Astrocyte of the hippocampus (primary cell): ENCODE results near the gene SPECC1.
"Not testable (repeated sequence)": the region's sequence is repeated elsewhere in the genome, so short reads cannot be mapped to it uniquely, and the experiment has no call there.

Experiments used
- DNase-seq: peaks from one replicate; pipeline ENCODE4 v3.0.0; 2011; ENCODE audit warnings: low read depth, low spot score

SPECC1 gene

GRCh38 chr17:20232611-20233010 lies 223.5 kb downstream of the SPECC1 start:
- DNase-seq = no peak

DNA sequence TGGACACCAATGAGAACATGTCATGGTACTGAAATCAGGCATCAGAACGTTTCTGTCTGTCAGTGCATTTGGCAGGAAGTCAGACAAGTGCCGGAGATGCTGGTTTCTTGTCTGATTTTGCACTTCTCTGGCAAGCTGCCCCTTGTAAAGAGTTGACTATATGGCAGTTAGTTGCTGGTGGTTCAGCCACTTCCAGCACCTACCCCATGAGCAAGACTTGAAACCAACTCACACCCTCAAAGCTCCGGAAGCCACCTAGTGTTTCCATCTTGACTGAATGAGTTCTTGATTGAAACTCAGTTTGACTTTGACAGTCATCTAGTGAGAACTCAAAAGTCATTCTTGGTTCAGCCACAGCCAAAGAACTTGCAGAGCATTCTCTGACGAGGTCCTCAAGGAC lies 225.1 kb downstream of the SPECC1 start:
- no peak for DNase-seq

GRCh38 chr17:20235747-20236146 lies 226.6 kb downstream of the SPECC1 start:
- DNase-seq = no peak

GRCh38 chr17:20236578-20237227 lies 227.5 kb downstream of the SPECC1 start:
- no peak for DNase-seq

- not testable (repeated sequence) for DNase-seq
Observed at GRCh38 chr17:20239776-20240175, 230.6 kb downstream of the SPECC1 start.

DNA sequence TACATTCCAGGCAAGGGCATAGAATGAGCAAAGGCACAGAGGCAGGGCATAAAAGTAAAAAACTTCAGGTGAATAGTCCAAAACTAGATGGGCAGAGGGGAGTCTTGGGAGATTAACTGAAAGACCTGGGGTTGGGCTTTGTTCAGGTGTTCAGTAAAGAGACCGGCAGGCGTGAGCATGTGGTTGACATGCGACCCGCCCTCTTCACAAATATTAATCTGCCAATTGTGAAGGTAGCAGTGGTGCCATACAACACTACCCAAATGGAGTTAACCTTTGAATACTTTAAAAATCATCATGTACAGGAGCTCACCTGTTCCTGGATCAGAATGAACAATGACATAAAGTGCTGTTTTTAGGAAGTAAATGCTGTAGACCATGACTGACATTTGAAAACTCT lies 232.7 kb downstream of the SPECC1 start:
- DNase-seq = no peak

DNA sequence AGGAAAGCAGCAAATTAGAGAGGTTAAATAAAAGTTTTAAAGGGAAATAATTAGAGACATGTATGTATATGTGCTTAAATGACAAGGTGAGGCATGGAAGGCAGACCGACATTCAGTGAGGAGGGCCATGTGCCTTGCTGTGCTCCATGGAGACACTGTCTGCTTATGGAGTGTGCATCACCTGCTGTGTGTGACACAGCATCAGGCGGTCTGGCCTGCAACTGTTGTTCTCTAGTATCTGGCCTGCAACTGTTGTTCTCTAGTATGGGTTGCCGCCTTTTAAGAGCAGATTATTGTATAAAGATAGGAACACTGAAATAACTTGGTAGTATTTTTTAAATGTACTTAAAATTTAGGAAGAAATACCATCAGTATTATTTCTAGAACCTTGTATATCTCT lies 233.1 kb downstream of the SPECC1 start:
- no peak for DNase-seq

- DNase-seq = peak; percentile 44
Observed at GRCh38 chr17:20243524-20243923, 234.4 kb downstream of the SPECC1 start.

DNA sequence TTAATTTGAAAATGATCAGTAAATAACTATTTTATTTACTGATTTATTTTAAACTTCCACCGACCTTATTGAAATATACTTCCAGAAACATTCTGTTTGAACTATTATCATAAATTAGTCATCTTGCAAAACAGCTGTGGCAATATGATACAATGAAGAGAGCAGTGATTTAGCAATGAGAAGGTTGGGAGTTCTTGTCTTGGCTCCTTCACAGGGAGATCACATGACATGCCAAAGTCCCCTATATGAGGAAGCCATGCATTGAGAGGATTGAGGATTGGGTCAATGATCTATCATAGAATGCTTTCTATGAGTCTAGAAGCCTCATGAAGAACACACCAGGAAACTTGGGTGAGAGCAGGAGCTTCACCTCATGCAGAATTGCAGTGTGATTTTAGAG lies 235.5 kb downstream of the SPECC1 start:
- no peak for DNase-seq

DNA sequence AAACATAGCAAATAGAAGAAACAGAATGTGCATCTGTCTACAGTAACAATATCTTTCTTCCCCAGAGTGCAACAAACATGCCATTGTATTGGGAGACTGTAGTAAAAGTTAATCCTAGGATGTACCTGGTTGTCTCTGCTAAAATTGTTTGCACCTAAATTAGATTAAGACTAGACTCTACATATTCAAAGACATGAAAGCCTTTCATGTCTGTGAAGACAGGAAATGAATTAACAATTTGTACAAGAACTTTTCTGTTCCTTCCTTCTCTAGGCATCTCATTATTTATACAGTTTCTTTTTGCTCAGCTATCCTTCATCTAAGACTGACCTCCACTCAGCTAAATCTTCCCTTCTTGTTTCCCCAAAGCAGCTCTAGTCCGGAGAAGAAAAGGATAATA lies 237.5 kb downstream of the SPECC1 start:
- no peak for DNase-seq

DNA sequence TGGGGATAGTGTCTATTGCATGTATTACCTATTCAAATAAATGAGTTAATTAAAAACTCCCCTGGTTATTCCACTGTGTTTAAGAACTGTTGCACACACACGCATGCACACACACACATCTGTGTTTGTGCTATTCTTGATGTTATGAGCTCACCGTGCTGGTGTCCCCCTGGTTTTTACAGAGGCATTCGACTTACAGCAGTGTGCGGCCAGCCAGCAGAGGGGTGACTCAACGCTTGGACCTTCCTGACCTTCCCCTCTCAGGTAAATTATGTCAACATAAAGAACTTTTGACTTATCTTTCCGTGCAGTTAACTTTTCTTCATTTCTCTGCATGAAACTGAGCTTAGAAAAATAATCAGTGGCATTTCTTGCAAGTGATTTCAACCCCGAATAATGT lies 244.2 kb downstream of the SPECC1 start:
- no peak for DNase-seq

- no peak for DNase-seq
Observed at GRCh38 chr17:20254541-20254940, 245.4 kb downstream of the SPECC1 start.

DNA sequence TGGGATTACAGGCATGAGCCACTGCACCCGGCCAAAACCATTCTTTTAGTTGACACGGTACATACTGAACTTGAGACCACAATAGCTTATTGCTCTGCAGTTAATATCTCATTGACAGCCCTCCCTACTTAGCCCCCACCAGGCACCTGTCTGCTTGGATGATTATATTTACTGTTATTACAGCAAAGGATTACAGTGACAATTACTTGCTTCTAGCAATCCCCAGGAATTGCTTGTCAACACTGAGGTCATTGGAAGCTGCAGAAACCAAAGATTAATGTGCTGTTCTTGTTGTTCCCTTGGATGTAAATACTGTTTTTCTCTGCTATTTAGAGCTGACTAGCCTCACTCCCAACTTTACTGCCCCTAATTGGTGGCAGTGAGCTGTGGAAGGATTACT lies 247.0 kb downstream of the SPECC1 start:
- no peak for DNase-seq

GRCh38 chr17:20257008-20257407 lies 247.8 kb downstream of the SPECC1 start:
- no peak for DNase-seq

DNA sequence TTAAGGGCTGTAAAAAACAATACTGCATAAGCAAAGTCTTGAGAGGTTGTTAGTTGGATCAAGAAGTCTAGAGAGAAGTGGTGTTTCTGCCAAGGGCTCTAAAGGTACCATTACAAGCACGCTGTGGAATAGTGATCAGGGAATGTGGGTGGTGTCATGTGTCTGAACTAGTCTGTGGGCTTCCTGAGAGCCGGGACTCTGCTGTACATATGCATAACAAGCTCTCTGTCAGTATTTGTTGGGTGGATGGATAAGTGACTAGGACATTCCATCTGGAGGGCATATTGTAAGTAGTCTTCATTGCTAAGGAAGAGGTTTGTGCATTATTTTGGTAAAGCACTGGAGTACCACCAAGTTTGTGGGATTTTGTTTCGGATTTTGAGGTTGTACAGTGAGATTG lies 248.6 kb downstream of the SPECC1 start:
- DNase-seq = no peak

- DNase-seq = no peak
Observed at GRCh38 chr17:20259668-20260067, 250.5 kb downstream of the SPECC1 start.

DNA sequence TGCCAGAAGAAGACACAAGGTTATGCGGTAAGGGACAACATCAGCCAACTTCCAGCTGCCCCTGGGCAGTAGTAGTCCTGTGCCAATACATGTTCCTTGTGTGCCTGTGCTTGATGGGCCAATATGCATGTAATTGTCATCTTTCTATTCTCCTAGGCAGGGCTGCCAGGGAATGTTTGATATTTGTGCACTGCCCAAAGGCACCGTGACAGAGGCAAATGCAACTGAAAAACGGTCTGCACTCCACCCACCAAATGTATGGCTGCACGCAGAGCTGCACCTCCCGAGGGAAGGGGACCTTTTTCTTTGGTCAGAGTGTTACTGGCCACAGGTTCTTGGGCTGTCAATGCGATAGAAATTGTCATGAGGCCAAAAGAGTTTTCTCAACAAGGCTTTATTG lies 251.1 kb downstream of the SPECC1 start:
- DNase-seq = no peak

DNA sequence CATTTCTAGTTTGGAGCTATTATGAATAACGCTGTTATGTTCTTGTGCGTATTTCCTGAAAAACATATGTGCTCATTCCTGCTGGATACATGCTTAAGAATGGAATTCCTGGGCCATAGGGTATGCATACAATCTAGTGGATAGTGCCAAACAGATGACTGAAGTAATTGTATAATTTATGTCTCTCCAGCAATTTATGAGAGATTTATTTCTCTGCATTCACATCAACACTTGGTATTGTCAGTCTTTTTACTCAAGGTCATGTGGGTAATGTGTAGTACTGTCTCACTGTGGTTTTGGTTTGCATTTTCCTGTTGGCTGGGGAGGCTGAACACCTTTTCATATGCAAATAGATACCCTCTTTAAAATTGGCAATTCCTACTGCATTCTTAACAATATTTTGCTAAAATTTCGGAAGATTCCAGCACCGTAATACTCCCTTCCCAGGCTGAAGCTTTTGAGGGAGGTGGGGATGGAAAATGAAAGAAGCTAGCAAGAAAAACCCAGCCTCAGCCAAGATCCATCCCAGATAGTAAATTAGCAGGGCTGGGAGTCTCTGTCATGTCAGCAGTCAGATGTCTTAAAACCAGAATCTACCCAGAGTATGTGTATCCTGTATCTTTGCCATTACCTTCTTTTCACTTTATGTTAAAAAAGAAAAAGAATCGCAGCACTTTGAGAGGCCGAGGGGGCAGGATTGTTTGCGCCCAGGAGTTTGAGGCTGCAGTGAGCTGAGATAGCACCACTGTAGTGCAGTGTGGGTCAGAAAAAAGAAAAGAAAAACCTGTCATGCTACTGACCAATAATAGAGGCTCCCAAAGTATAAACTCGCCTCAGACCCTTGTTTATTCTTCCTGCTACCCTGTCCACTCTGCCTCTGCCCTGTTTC lies 253.3 kb downstream of the SPECC1 start:
- DNase-seq = peak; percentile 50

GRCh38 chr17:20263115-20263433 lies 253.9 kb downstream of the SPECC1 start:
- DNase-seq = not testable (repeated sequence)

DNA sequence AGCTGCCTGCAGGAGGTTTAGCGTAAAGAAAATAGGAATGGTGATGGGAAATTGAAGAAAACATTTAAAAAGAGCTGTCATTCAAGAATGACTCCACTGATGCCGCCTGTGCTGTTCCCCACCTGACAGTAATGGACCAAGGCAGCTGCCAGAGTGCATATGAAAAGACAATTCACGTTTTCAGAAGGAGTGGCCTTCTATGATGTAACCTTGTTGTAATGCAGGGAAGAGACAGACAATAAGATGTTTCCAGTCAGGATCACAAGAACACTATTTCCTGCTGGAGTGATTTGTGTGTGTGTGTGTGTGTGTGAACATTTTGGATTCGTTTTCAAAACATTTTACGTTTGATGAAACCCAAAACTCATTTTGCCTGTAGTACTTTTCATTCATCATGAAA lies 254.4 kb downstream of the SPECC1 start:
- DNase-seq = peak; percentile 32

- DNase-seq = no peak
Observed at GRCh38 chr17:20264996-20265395, 255.8 kb downstream of the SPECC1 start.

DNA sequence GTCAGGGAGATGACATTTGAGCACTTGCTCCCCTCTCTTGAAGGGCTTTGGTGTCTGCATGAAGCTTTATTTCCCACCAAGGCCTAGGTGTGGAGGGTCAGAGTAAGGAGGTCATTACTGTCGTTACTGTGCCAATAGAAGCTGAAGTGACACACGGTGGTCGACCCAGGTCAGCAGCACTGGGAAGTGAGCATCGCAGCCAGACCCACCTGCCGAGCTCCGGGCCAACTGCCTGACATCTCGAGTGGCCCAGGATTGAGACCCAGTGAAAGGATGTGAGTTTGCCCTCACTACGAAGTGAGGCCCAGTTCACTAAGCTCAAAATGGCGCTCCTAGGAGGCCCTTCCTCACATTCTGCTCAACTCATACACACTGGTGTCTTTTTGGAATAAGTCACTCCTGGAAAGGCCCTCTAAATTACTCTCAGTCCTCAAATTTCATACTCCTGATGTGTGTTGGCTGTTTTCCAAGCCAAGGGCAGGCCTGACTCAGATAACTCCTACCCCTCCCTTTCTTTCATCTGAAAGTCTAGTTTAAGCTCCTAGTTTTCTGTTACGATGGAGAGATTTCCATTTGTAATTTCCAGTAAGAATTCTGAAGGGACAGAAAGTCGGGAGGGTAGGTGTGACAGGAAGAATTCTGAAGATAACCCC lies 257.8 kb downstream of the SPECC1 start:
- peak; percentile 82 for DNase-seq

DNA sequence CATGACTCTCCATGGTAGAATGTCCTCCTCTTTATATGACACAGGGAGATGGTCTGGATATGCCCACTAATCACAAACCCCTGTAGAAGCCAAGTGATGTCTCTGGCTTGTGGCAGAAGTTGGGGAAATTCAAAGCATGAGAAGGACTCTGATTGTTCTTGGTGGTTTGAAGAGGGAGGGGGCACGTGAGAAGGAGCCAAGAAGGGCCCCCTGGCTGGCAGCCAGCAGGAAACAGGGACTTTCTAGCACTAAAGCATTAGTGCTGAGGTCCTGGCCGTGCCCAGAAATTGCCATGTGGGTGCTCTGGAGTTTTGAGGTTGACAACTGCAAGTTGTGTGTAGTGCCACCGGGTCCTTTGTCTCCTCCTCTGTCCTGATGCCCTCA lies 258.3 kb downstream of the SPECC1 start:
- peak; percentile 61 for DNase-seq
